AG09319 (cell line): ENCODE results near the gene PIK3R5.

Source experiments
- DNase-seq: peaks from one replicate; pipeline ENCODE4 v3.0.0-alpha.2; 2010; ENCODE audit warnings: low read depth; ENCODE audit errors: extremely low read depth
- TF ChIP-seq, protein P1 (sequence below): IDR thresholded peaks from 2 replicates; pipeline ENCODE4 v1.5.1; 2011; ENCODE audit warnings: low read depth, mild to moderate bottlenecking, inconsistent platforms, low read length, moderate library complexity

Gene PIK3R5

DNA sequence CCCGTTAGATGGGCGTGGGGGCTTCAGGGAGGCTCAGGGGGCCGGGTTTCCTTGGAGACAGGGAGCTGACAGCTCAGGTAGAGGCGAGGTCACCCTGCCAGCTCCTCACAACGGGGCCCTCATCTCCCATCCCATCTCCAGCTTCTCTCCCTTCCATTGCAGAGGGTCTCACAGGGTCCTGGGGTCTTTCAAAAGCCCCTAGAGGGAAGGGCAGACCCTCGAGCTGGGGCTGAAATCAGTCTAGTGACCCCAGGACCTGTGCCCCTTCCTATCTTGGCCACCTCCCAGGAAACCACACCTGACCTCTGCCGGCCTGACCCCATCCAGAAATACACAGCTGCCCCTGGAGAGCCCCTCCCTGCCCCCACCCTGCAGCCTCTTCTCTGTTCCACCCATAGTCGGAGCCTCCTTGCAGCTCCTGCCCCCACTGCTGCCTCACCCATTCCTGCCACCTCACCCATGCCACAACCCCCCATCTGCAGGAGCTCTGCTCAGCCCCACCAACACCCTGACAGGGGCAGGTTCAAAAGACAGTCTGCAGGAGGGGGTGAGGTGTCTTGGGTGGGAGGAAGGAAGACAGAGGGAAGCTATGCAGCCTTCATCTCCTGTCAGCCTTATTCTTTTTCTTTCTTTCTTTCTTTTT, 23.4 kb downstream of the PIK3R5 start:
- no peak for DNase-seq
- TF ChIP-seq, protein P1, sequence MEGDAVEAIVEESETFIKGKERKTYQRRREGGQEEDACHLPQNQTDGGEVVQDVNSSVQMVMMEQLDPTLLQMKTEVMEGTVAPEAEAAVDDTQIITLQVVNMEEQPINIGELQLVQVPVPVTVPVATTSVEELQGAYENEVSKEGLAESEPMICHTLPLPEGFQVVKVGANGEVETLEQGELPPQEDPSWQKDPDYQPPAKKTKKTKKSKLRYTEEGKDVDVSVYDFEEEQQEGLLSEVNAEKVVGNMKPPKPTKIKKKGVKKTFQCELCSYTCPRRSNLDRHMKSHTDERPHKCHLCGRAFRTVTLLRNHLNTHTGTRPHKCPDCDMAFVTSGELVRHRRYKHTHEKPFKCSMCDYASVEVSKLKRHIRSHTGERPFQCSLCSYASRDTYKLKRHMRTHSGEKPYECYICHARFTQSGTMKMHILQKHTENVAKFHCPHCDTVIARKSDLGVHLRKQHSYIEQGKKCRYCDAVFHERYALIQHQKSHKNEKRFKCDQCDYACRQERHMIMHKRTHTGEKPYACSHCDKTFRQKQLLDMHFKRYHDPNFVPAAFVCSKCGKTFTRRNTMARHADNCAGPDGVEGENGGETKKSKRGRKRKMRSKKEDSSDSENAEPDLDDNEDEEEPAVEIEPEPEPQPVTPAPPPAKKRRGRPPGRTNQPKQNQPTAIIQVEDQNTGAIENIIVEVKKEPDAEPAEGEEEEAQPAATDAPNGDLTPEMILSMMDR, result no peak

DNA sequence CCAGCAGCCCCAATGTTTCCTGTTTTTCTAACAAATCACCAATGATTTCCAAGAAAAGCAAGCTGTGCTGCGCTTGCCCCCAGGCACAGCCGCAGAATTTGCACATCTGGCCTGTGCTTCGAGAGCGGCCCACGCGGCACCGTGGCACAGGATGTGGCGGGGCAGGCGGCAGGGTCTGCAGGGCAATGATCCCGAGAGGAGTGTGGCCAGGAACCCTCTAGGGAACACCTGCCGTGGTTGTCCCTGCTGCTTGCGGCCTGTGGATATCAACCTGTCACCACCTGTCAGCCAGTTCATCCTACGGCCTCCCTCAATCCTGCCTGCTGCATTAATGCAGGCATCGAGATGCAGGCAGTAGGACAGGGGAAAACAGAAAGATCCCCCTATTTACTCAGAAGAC, 24.0 kb downstream of the PIK3R5 start:
- DNase-seq, result no peak

DNA sequence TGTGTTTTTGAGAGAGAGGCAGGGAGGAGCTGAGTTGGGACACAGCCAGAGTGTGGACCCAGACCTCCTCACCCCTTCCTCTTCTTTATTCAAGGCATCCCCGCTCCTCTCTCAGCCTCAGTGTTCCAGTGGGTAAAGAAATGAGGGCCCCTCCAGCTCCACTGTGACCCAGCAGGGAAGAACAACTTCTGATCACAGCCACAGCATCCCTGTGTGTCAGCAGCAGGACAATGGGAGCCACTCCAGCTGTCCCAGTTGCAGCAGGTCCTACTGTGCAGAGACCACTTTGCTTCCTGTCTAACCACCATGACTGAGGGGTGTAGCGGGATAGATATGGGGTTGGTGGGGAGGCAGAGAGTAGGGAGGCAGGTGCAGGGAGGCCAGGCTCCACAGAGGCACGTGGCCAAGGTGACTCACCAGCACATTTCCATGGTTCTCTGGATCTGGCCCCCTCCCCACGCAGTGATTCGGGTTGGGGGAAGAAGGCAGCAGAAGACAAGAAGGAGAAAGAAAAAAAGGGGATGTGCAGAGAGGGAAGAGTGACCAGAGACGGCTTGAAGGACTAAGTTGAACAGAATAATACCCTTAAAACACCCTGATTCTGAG, 24.5 kb downstream of the PIK3R5 start:
- TF ChIP-seq, protein P1, result no peak
- no peak for DNase-seq

More for the DNA sequence above, 24.0 kb downstream of the PIK3R5 start:
- TF ChIP-seq, protein P1, result no peak

DNA sequence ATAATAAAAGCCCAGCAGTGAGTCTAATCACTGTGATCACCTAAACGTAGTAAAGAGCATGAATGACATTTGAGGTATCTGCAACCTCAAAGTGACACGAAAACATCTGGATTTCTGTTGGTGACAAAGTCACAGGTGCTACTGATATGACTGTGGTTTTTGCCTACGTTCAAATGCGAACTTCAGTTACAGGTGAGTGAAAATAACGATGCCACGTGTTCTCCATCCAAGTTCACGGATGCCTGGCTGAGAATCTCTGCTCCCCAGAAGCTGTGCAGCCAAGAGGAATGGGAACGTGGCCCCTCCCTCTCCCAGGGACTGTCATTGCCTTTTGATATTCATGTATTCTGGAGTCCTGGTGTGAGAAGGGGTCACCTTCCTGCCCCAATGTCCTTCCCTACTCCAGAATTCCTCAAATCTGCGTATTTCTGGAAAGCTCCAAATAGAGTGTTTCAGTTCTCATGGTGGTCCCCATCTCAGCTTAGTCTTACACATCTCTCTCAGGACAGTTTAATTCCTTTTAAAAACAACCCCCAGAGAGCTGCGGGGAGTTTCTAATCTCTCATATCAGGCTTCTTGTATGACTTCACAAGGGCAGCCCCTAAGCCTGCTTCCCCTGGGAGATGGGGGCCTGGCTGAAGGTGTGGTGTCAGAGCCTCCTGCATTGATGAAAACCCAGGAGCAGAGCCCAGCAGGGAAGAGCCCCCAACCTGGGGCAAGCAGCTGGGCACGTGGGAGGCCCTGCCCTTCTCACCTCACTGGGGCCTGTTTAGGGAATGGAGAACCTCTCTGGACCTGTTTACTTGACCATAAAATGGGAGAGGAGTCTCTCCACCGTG, 25.8 kb downstream of the PIK3R5 start:
- TF ChIP-seq, protein P1, result no peak

DNA sequence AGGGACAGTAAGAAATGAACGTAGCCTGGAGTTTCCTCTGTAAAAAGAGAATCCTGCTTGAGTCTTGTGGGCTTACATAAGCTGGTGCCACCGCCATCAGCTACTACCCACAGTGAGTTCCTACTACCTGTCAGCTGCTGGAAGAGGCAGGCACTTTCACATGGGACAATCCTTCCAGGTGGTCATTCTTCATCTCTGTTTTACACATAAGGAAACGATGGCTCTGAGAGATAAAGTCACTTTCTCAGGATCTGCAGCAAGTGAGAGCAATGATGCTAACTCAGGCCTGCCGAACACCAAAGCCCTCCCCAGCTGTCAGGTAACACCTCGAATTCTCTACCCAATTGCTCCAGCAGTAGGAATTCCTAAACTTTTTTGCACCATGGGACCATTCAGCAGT, 26.6 kb downstream of the PIK3R5 start:
- TF ChIP-seq, protein P1, result no peak
- DNase-seq, result no peak

More for the DNA sequence above, 25.8 kb downstream of the PIK3R5 start:
- DNase-seq, result no peak

DNA sequence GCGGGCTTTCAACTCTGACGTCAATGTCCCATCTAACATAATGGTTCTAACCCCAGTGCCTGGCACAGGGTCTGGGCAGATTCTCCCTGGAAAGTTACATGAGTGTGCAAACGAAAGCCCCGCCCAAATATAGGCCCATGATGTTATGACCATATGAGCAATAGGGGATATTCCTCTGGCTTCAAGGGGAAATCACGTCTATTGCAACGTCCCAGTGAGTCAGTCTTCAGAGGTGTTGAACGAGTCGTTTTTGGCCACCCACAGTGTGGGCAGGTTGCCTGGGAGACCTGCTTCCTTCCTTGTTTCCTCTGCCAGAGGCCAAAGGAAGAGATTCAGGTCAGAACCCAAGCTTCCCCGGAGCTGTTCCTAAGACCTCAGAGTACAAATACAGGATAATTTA, 30.3 kb downstream of the PIK3R5 start:
- TF ChIP-seq, protein P1, result no peak
- DNase-seq, result no peak

DNA sequence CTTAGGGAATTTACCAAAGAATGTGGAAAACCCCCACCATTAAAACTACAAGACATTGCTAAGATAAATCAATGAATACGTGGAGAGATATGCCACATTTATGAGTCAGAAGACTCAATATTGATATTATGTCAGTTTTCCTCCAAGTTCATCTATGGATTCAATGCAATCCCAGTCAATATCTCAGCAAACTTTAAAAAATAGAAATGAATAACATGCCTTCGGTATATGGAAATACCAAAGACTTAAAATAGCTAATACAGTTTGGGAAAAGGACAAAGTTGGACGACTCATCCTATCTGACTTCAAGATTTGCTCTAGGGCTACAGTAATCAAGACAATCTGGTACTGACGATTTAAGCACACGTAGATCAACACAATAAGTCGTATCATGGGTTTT, 31.2 kb downstream of the PIK3R5 start:
- no peak for DNase-seq
- TF ChIP-seq, protein P1, result no peak
